ENCODE measurements around the gene CTIF. TPM values are rescaled to one million over a fixed set of nuclear protein-coding genes. Genes with fewer than 3 reads are reported as not detected.
"Not testable (repeated sequence)": the region's sequence is repeated elsewhere in the genome, so short reads cannot be mapped to it uniquely, and the experiment has no call there.

Gene CTIF
- polyA plus RNA-seq, 1 donor, result 15.0 TPM

- WGBS (ENCODE audit: insufficient coverage, low lambda C conversion rate), result 60% methylated on average over 1 of the region's 4 CpGs
- H3K9me3 ChIP-seq (ENCODE audit: control insufficient read depth, low read depth, low read length); H3K27me3 ChIP-seq (ENCODE audit: control insufficient read depth, insufficient read depth, low read length); DNase-seq; H3K4me3 ChIP-seq (ENCODE audit: low read length); H3K36me3 ChIP-seq (ENCODE audit: control insufficient read depth, insufficient read depth, low read length); H3K4me1 ChIP-seq (ENCODE audit: control insufficient read depth, insufficient read depth, low read length); H3K27ac ChIP-seq (ENCODE audit: low read length): not testable (repeated sequence)
Observed at GRCh38 chr18:48512498-48512897, 26.3 kb upstream of the CTIF start.

DNA sequence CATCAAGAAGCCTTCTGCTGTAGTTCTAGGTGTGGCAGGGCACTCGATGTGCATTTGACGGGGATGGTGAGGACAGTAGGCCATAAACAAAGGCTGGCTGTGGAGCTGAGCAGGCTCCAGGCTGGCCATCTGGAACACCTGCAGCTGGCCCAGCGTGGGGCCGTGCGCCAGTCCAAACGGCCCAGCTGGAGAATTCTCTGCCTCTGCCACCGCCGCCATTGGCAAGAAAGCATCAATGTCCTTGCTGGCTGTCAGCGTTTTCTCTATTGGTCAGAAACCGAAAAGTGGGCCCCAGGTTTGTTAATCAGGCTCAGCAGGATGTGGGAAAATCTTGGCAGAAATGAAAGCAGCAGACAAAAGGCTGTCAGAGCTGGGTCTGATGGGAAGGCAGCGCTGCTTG lies 24.0 kb upstream of the CTIF start:
- no peaks in the 10 kb centered on the region for H3K9me3 ChIP-seq (ENCODE audit: control insufficient read depth, low read depth, low read length)
- no CpG with 5 or more reads among the region's 11 CpGs for WGBS (ENCODE audit: insufficient coverage, low lambda C conversion rate)
- no peak overlapping the region for H3K4me3 ChIP-seq (ENCODE audit: low read length)
- H3K27me3 ChIP-seq (ENCODE audit: control insufficient read depth, insufficient read depth, low read length), result no peaks in the 10 kb centered on the region
- H3K4me1 ChIP-seq (ENCODE audit: control insufficient read depth, insufficient read depth, low read length), result no peaks in the 10 kb centered on the region
- DNase-seq, result no peak
- H3K36me3 ChIP-seq (ENCODE audit: control insufficient read depth, insufficient read depth, low read length), result no peaks in the 10 kb centered on the region
- no peak overlapping the region for H3K27ac ChIP-seq (ENCODE audit: low read length)

GRCh38 chr18:48517048-48517447 lies 21.8 kb upstream of the CTIF start:
- Histone ChIP-seq H3K9me3 (ENCODE audit: control insufficient read depth, low read depth, low read length) (no peaks in the 10 kb centered on the region), H3K27ac (ENCODE audit: low read length) (no peak overlapping the region), H3K27me3 (ENCODE audit: control insufficient read depth, insufficient read depth, low read length) (no peaks in the 10 kb centered on the region), H3K4me3 (ENCODE audit: low read length) (no peak overlapping the region), H3K36me3 (ENCODE audit: control insufficient read depth, insufficient read depth, low read length) (no peaks in the 10 kb centered on the region), H3K4me1 (ENCODE audit: control insufficient read depth, insufficient read depth, low read length) (no peaks in the 10 kb centered on the region)
- DNase-seq, result no peak
- no CpG with 5 or more reads among the region's 7 CpGs for WGBS (ENCODE audit: insufficient coverage, low lambda C conversion rate)

DNA sequence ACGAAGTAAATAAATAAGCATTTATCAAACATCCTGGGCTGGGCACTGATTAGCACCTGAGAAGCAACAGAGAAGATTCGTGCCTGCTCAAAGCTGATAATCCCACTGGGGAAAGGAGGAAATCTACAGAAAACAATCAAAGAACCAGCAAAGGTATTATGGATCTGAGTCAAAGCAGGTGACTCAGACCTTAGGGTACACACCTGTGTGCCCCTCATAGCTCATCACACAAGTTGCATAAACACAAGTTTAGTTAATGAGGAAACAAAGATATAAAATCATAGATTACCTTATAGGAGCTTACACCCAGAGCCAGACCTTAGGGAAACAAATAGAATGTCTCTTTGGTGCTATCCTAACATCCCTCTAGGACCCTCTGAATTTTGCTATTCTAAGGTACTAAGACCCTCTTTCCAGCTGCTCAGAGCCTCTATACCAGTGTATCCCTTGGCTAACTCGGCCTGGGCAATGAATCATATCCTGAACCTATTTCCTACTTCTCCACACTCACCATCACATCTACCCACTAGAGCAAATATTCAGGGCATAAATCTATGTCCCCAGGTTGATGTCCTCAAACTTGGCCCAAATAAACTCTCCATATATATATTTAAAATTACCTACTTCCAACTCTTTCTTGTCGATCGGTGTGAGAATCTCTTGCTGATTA lies 19.3 kb upstream of the CTIF start:
- Histone ChIP-seq H3K27me3 (ENCODE audit: control insufficient read depth, insufficient read depth, low read length) (no peaks in the 10 kb centered on the region), H3K9me3 (ENCODE audit: control insufficient read depth, low read depth, low read length) (no peaks in the 10 kb centered on the region), H3K4me1 (ENCODE audit: control insufficient read depth, insufficient read depth, low read length) (no peaks in the 10 kb centered on the region), H3K4me3 (ENCODE audit: low read length) (no peak overlapping the region), H3K36me3 (ENCODE audit: control insufficient read depth, insufficient read depth, low read length) (no peaks in the 10 kb centered on the region), H3K27ac (ENCODE audit: low read length) (no peak overlapping the region)
- DNase-seq, result no peak
- 76% methylated on average over 5 of the region's 5 CpGs for WGBS (ENCODE audit: insufficient coverage, low lambda C conversion rate)

- Histone ChIP-seq H3K27me3 (ENCODE audit: control insufficient read depth, insufficient read depth, low read length) (peaks cover under 1% of the 10 kb centered on the region), H3K27ac (ENCODE audit: low read length) (no peak overlapping the region), H3K9me3 (ENCODE audit: control insufficient read depth, low read depth, low read length) (no peaks in the 10 kb centered on the region), H3K4me1 (ENCODE audit: control insufficient read depth, insufficient read depth, low read length) (no peaks in the 10 kb centered on the region), H3K4me3 (ENCODE audit: low read length) (no peak overlapping the region), H3K36me3 (ENCODE audit: control insufficient read depth, insufficient read depth, low read length) (no peaks in the 10 kb centered on the region)
- no CpG with 5 or more reads among the region's 5 CpGs for WGBS (ENCODE audit: insufficient coverage, low lambda C conversion rate)
- DNase-seq, result no peak
Observed at GRCh38 chr18:48521723-48522122, 17.1 kb upstream of the CTIF start.

DNA sequence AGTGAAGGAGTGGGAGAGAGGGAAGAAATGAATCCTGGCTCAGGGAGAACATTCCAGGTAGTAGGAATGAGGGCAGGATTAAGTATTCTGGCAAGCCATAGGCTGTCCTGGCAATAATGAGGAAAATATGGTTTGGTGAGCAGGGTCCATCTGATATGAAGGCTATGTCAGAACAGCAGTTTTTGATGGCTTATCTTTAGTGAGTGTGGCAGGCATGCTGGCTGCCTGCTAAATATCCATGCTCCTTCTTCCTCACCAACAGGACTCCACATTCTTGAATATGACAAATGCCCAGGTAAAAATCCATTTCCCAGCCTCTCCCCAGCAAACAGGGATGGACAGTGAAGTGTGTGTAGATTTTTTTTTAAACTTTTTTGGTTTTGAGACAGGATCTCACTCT lies 13.2 kb upstream of the CTIF start:
- Histone ChIP-seq H3K36me3 (ENCODE audit: control insufficient read depth, insufficient read depth, low read length) (no peaks in the 10 kb centered on the region), H3K9me3 (ENCODE audit: control insufficient read depth, low read depth, low read length) (no peaks in the 10 kb centered on the region), H3K27ac (ENCODE audit: low read length) (no peak overlapping the region), H3K27me3 (ENCODE audit: control insufficient read depth, insufficient read depth, low read length) (peaks cover 3% of the 10 kb centered on the region), H3K4me3 (ENCODE audit: low read length) (no peak overlapping the region), H3K4me1 (ENCODE audit: control insufficient read depth, insufficient read depth, low read length) (no peaks in the 10 kb centered on the region)
- DNase-seq, result no peak

- peaks cover 3% of the 10 kb centered on the region for H3K27me3 ChIP-seq (ENCODE audit: control insufficient read depth, insufficient read depth, low read length)
- H3K4me1 ChIP-seq (ENCODE audit: control insufficient read depth, insufficient read depth, low read length), result no peaks in the 10 kb centered on the region
- H3K27ac ChIP-seq (ENCODE audit: low read length), result no peak overlapping the region
- 100% methylated on average over 2 of the region's 4 CpGs for WGBS (ENCODE audit: insufficient coverage, low lambda C conversion rate)
- DNase-seq, result no peak
- H3K4me3 ChIP-seq (ENCODE audit: low read length), result no peak overlapping the region
- no peaks in the 10 kb centered on the region for H3K36me3 ChIP-seq (ENCODE audit: control insufficient read depth, insufficient read depth, low read length)
- H3K9me3 ChIP-seq (ENCODE audit: control insufficient read depth, low read depth, low read length), result no peaks in the 10 kb centered on the region
Observed at GRCh38 chr18:48527461-48527860, 11.4 kb upstream of the CTIF start.

GRCh38 chr18:48528861-48529260 lies 10.0 kb upstream of the CTIF start:
- H3K27ac ChIP-seq (ENCODE audit: low read length), result no peak overlapping the region
- H3K4me1 ChIP-seq (ENCODE audit: control insufficient read depth, insufficient read depth, low read length), result no peaks in the 10 kb centered on the region
- H3K9me3 ChIP-seq (ENCODE audit: control insufficient read depth, low read depth, low read length), result no peaks in the 10 kb centered on the region
- DNase-seq, result no peak
- H3K4me3 ChIP-seq (ENCODE audit: low read length), result no peak overlapping the region
- H3K27me3 ChIP-seq (ENCODE audit: control insufficient read depth, insufficient read depth, low read length), result peaks cover 3% of the 10 kb centered on the region
- no peaks in the 10 kb centered on the region for H3K36me3 ChIP-seq (ENCODE audit: control insufficient read depth, insufficient read depth, low read length)
- 83% methylated on average over 1 of the region's 5 CpGs for WGBS (ENCODE audit: insufficient coverage, low lambda C conversion rate)

- WGBS (ENCODE audit: insufficient coverage, low lambda C conversion rate), result 100% methylated on average over 1 of the region's 2 CpGs
- H3K36me3 ChIP-seq (ENCODE audit: control insufficient read depth, insufficient read depth, low read length), result no peaks in the 10 kb centered on the region
- H3K4me1 ChIP-seq (ENCODE audit: control insufficient read depth, insufficient read depth, low read length), result no peaks in the 10 kb centered on the region
- H3K27ac ChIP-seq (ENCODE audit: low read length), result no peak overlapping the region
- peaks cover 3% of the 10 kb centered on the region for H3K27me3 ChIP-seq (ENCODE audit: control insufficient read depth, insufficient read depth, low read length)
- H3K9me3 ChIP-seq (ENCODE audit: control insufficient read depth, low read depth, low read length), result no peaks in the 10 kb centered on the region
- no peak overlapping the region for H3K4me3 ChIP-seq (ENCODE audit: low read length)
- no peak for DNase-seq
Observed at GRCh38 chr18:48529796-48530195, 9.0 kb upstream of the CTIF start.

DNA sequence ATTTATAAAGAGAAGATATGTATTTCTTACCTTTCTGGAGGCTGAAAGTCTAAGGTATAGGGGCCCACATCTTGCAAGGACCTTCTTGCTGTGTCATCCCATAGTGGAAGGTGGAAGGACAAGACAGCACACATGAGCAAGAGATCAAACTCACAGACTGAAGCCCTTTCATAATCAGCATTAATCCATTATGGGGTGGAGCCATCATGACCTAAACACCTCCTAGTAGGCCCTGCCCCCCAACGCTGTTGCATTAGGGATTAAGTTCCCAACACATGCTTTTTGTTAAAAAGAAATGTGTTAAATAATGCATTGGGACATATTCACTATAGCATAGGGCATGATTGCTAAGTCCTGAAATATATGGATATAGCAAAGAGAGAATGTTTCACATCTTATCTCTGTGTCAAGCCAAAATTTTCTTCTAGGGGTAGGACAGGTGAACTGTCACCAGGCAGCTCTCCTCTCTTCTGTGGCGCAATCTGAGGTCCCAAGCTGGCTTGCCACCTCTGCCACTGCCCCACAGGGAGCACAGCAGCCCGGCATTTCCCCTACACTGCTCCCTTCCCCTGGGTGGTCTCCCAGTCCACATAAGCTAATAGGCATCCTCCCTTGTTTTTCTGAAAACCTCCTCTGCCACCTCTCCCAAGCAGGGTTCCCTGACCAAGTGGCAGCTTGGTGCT lies 8.3 kb upstream of the CTIF start:
- Histone ChIP-seq H3K9me3 (ENCODE audit: control insufficient read depth, low read depth, low read length) (no peaks in the 10 kb centered on the region), H3K27me3 (ENCODE audit: control insufficient read depth, insufficient read depth, low read length) (peaks cover 3% of the 10 kb centered on the region), H3K36me3 (ENCODE audit: control insufficient read depth, insufficient read depth, low read length) (no peaks in the 10 kb centered on the region), H3K4me3 (ENCODE audit: low read length) (no peak overlapping the region), H3K27ac (ENCODE audit: low read length) (no peak overlapping the region), H3K4me1 (ENCODE audit: control insufficient read depth, insufficient read depth, low read length) (no peaks in the 10 kb centered on the region)
- DNase-seq, result no peak
- no CpG with 5 or more reads among the region's 3 CpGs for WGBS (ENCODE audit: insufficient coverage, low lambda C conversion rate)

DNA sequence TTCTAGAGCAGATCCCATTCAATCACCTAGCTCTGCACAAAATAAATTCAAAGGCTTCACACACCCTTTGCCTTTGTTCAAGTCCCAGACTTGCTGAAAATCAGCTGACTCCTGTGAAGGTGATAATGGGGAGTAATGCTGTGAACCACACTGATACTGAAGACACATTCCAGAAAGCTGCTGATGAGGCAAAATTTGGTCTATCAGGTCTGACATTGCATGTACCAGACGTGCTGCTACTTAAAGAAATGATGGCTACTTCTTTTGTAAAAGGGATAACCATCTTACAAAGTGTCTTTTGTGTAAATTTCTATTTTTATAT lies 7.8 kb upstream of the CTIF start:
- no peak for DNase-seq
- peaks cover 3% of the 10 kb centered on the region for H3K27me3 ChIP-seq (ENCODE audit: control insufficient read depth, insufficient read depth, low read length)
- WGBS (ENCODE audit: insufficient coverage, low lambda C conversion rate), result no CpG with 5 or more reads among the region's 1 CpG

More for the DNA sequence above, 7.8 kb upstream of the CTIF start:
- Histone ChIP-seq H3K9me3 (ENCODE audit: control insufficient read depth, low read depth, low read length) (no peaks in the 10 kb centered on the region), H3K27ac (ENCODE audit: low read length) (no peak overlapping the region), H3K36me3 (ENCODE audit: control insufficient read depth, insufficient read depth, low read length) (no peaks in the 10 kb centered on the region), H3K4me1 (ENCODE audit: control insufficient read depth, insufficient read depth, low read length) (no peaks in the 10 kb centered on the region), H3K4me3 (ENCODE audit: low read length) (no peak overlapping the region)

Measured in large intestine (tissue), 3 donors.